Thymus (tissue), 11 donors: Measurements from ENCODE around the gene SAMD4B. TPM values are rescaled to one million over a fixed set of nuclear protein-coding genes. Genes with fewer than 3 reads are reported as not detected.
A peak's percentile ranks its signal among the peaks of the same experiment; 100 is the strongest.
"Not testable (repeated sequence)": the region's sequence is repeated elsewhere in the genome, so short reads cannot be mapped to it uniquely, and the experiment has no call there.

Experiments used
- DNase-seq, 9 donors: peaks; one replicate each; pipeline ENCODE4 v3.0.0-alpha.2; 2013; ENCODE audit warnings: low spot score in 9 of 9, low read depth in 6 of 9, missing footprints in 1 of 9
- H3K27ac ChIP-seq, 2 donors: one replicate each; pipeline ENCODE4 v1.5.1; 2013; ENCODE audit warnings: control low read depth in 1 of 2, low read depth in 1 of 2, low read length in 1 of 2, mild to moderate bottlenecking in 1 of 2, moderate library complexity in 1 of 2
- H3K27me3 ChIP-seq, 2 donors: one replicate each; pipeline ENCODE4 v1.5.1; 2013; ENCODE audit warnings: low read length in 1 of 2; ENCODE audit not compliant: control insufficient read depth in 2 of 2, insufficient read depth in 1 of 2
- H3K36me3 ChIP-seq, 2 donors: one replicate each; pipeline ENCODE4 v1.5.1; 2013; ENCODE audit warnings: low read length in 1 of 2, mild to moderate bottlenecking in 1 of 2, moderate library complexity in 1 of 2; ENCODE audit not compliant: control insufficient read depth in 2 of 2, insufficient read depth in 2 of 2
- H3K4me1 ChIP-seq, 2 donors: one replicate each; pipeline ENCODE4 v1.5.1; 2013; ENCODE audit warnings: low read length in 2 of 2; ENCODE audit not compliant: control insufficient read depth in 2 of 2, insufficient read depth in 2 of 2
- H3K4me3 ChIP-seq, 2 donors: one replicate each; pipeline ENCODE4 v1.5.1; 2013; ENCODE audit warnings: low read length in 2 of 2, control low read depth in 1 of 2, mild to moderate bottlenecking in 1 of 2
- H3K9me3 ChIP-seq, 2 donors: one replicate each; pipeline ENCODE4 v1.5.1; 2013; ENCODE audit warnings: low read length in 1 of 2, mild to moderate bottlenecking in 1 of 2; ENCODE audit not compliant: control insufficient read depth in 2 of 2, insufficient read depth in 1 of 2
- WGBS: extraction: QIAGEN DNeasy Blood & Tissue Kit; methylation state at CpG from one replicate; pipeline ENCODE4 v1.1.7; 2013; 5-methylcytosine and 5-hydroxymethylcytosine counted together
- polyA plus RNA-seq: library from polyadenylated mRNA; stranded (reverse); fragments of 200-250 nt; gene quantifications from one replicate; pipeline ENCODE4 v1.2.3, GENCODE V29; 2013
- total RNA-seq: library from RNA; stranded (reverse); fragments of 120-200 nt; gene quantifications from one replicate; pipeline ENCODE4 v1.2.4, GENCODE V29; 2013
- donor health status: healthy.

The SAMD4B gene
- total and polyA plus RNA-seq, 2 donors = 11.7 to 64.9 TPM

DNA sequence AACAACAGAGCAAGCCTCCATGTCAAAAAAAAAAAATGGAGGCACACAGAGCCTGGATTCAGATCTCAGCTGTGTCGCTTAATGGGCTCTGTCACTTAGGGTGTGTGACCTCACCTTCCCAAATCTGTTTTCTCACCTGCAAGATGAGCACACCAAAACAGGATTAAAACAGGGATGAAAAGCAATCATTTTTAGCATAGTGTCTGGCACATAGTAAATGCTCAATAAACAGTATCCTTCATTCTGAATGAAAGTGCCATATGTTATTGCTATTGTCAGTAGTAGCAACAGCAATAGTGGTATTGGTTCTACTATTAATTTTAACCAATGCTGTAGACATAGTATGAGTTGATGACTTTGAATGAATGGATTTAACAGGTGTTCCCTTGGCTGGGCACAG lies 23.3 kb downstream of the SAMD4B start:
- Histone ChIP-seq H3K9me3 (no peaks in the 10 kb centered on the region), H3K4me1 (no peaks in the 10 kb centered on the region), H3K27me3 (no peaks in the 10 kb centered on the region), H3K4me3 (no peak overlapping the region), H3K27ac (no peak overlapping the region), H3K36me3 (peaks cover 45 to 56% of the 10 kb centered on the region in 2 donors)
- WGBS = 100% methylated on average over 1 of the region's 1 CpG
- DNase-seq = no peak

DNA sequence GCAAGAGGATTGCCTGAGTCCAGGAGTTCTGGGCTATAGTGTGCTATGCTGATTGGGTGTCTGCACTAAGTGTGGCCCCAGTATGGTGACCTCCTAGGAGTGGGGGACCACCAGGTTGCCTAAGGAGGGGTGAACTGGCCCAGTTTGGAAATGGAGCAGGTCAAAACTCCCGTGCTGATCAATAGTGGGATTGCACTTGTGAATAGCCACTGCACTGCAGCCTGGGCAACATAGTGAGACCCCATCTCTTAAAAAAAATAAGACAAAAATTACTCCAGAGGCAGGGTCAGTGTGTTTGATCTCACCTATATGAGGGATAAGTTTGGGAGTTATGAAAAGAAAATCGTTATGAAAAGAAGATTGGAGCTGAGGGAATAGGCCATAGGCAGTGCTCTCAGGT lies 27.0 kb downstream of the SAMD4B start:
- H3K27ac ChIP-seq = no peak overlapping the region
- H3K9me3 ChIP-seq = no peaks in the 10 kb centered on the region
- DNase-seq = no peak
- no peaks in the 10 kb centered on the region for H3K4me1 ChIP-seq
- H3K27me3 ChIP-seq = no peaks in the 10 kb centered on the region
- H3K4me3 ChIP-seq = no peak overlapping the region
- H3K36me3 ChIP-seq = peaks cover 44 to 54% of the 10 kb centered on the region in 2 donors
- WGBS = 95% methylated on average over 2 of the region's 2 CpGs

DNA sequence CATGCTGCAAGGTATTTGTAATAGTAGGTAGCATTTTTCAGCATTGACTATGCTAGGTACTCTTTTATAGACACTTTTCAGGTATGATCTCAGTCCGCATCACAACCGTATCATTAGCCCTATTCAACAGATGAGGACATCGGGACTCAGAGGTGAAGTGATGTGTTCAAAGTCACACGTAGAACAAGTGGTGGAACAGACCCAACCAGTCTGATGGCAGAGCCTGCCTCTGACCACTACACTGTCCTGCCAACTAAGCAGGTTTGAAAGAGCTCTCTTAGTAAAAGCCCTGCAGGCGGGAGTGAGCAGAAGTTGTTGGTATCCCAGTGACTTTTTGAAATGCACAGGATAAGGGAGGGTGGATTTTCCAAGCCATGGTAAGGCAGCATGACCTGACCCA lies 28.5 kb downstream of the SAMD4B start:
- Histone ChIP-seq H3K9me3 (no peaks in the 10 kb centered on the region), H3K27ac (no peak overlapping the region), H3K4me3 (no peak overlapping the region), H3K4me1 (no peaks in the 10 kb centered on the region), H3K36me3 (peaks cover 52 to 62% of the 10 kb centered on the region in 2 donors), H3K27me3 (no peaks in the 10 kb centered on the region)
- 97% methylated on average over 5 of the region's 5 CpGs for WGBS
- DNase-seq = no peak

DNA sequence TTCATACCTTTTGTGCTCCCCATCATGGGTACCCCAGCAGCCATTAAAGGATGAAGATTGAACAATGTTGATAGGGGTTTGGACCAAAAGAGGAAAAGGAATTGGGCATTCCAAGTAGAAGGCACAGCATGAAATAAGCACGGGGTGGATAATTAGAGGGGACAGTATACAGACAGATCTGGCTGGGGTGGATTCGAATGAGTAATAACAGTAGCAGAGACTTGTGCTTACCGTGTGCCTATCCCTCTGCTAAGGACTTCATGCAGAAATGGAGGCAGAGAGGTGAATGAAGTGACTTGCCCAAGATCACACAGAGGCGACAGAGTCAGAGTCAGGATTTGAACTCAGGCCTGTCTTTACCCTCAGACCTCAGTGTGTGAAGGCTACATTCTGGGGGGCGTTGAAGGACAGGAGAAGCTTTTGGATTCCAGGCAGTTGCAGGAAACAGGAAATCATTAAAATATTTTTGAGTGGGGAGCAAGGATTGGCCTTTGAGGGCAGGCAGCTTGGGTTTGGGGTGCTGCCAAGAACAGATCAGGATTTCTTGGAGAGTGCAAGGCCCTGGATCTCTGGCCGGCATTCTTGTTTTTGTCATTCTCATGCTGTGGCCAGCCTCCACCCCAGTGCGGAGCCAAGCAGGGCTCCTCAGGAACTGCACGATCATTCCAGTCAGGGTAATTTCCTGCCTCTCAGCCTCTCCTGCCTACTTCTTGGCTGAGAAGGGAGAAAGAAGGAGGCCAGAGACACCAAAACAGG lies 30.0 kb downstream of the SAMD4B start:
- Histone ChIP-seq H3K4me1 (no peaks in the 10 kb centered on the region), H3K27ac (peak overlapping the region; percentile 45 to 71), H3K9me3 (no peaks in the 10 kb centered on the region), H3K27me3 (no peaks in the 10 kb centered on the region), H3K36me3 (peaks cover 63 to 70% of the 10 kb centered on the region in 2 donors), H3K4me3 (no peak overlapping the region)
- WGBS = 82% methylated on average over 8 of the region's 8 CpGs
- no peak for DNase-seq

DNA sequence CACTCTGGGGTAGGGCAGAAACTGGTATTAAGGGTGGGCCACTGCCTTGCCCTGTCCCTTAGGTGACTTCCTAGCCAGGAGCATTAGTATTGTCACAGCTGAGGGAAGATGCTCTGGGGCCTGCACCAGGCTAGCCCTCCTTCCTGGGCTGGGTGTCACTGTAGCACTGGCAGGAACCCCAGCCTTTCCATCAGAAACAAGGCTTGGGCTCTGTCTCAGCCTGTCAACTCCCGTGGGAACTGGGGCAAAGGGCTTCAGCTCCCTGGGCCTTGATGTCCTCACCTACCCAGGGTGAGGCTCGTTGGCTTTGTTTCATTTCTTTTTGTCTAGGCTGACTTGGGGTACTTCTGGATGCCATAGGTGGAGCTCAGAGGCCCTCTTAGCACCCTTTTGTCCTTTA lies 30.7 kb downstream of the SAMD4B start:
- H3K4me1 ChIP-seq = no peaks in the 10 kb centered on the region
- H3K36me3 ChIP-seq = peaks cover 70 to 75% of the 10 kb centered on the region in 2 donors
- 91% methylated on average over 2 of the region's 2 CpGs for WGBS
- no peak overlapping the region for H3K4me3 ChIP-seq
- no peaks in the 10 kb centered on the region for H3K27me3 ChIP-seq
- H3K27ac ChIP-seq = peak overlapping the region; percentile 45 to 71
- no peak for DNase-seq
- no peaks in the 10 kb centered on the region for H3K9me3 ChIP-seq

DNA sequence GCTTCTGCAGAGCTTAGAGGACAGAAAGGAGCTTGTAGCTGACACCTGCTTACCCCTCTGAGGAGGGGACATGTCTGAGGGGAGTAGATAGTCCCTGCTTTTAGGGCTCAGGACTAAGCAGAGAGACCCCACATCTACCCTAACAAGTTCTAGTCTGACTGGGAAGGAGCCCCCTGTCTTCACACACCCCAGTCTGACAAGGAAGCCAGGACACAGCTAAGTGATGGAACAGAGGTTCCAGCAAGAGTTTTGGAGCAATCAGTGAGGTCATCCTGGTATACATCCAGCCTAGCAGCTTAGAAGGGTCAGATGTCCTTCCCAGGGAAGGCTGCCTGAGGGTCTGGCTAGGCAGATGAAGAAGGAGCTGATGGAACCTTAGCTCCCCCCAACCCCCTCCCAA lies 33.7 kb downstream of the SAMD4B start:
- H3K36me3 ChIP-seq = peaks cover 74 to 83% of the 10 kb centered on the region in 2 donors
- DNase-seq = no peak
- no peak overlapping the region for H3K27ac ChIP-seq
- H3K9me3 ChIP-seq = no peaks in the 10 kb centered on the region
- no peak overlapping the region for H3K4me3 ChIP-seq
- no peaks in the 10 kb centered on the region for H3K4me1 ChIP-seq
- no peaks in the 10 kb centered on the region for H3K27me3 ChIP-seq

DNA sequence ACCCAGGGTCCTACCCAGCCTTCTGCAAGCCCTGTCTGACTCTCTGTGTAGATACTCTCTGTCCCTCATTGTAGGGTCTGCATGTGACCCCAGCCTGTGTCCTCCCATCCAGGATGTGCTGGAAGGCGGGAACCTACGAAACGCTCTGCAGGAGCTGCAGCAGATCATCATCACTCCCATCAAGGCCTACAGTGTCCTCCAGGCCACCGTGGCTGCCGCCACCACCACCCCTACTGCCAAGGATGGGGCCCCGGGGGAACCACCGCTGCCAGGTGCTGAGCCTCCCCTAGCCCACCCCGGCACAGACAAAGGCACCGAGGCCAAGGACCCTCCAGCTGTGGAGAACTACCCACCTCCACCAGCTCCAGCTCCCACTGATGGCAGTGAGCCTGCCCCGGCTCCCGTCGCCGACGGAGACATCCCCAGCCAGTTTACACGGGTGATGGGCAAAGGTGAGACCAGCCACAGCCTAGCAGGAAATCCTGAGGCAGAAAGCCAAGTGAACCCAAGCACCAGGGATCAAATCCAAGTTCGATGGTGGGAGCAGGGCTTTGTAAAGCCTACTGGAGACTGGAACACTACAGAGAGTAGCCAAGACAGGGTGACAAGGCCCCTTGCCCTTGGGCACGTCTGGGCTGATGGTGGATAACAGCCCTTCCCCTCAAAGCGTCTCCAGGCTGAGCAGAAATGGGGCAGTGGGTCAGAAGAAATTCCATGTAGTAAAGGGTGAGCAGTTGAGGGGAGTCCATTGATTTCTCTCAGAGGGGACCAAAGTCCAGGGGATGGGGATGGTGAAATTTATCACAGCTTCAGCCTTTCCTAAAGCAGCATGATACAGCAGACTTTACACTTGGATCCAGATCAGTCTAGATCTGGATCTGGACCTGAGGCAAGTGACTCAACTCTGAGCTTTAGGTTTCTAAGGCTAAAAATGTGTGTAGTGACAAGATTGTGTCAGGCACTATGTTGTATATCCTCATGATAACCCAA lies 35.4 kb downstream of the SAMD4B start:
- Histone ChIP-seq H3K36me3 (peaks cover 78 to 87% of the 10 kb centered on the region in 2 donors), H3K27ac (no peak overlapping the region), H3K4me1 (no peaks in the 10 kb centered on the region), H3K4me3 (no peak overlapping the region), H3K27me3 (no peaks in the 10 kb centered on the region), H3K9me3 (no peaks in the 10 kb centered on the region)
- DNase-seq = no peak
- 96% methylated on average over 18 of the region's 18 CpGs for WGBS

DNA sequence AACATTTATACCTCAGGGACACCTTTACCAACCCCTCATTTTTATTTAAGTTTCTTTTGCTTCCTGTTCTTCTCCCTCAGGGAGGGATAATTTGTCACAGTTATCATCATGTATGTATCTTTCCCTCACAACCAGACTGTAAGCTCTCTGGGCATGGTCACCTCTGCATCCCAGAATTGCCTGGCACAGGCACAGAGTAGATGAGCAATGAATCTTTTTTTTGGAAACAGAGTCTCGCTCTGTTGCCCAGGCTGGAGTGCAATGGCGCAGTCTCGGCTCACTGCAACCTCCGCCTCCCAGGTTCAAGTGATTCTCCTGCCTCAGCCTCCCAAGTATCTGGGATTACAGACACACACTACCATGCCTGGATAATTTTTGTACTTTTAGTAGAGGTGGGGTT lies 37.1 kb downstream of the SAMD4B start:
- H3K27ac ChIP-seq, H3K4me1 ChIP-seq, H3K4me3 ChIP-seq, DNase-seq, H3K27me3 ChIP-seq, H3K9me3 ChIP-seq: not testable (repeated sequence)
- WGBS = 96% methylated on average over 4 of the region's 4 CpGs
- peaks cover 85 to 94% of the 10 kb centered on the region in 2 donors for H3K36me3 ChIP-seq

DNA sequence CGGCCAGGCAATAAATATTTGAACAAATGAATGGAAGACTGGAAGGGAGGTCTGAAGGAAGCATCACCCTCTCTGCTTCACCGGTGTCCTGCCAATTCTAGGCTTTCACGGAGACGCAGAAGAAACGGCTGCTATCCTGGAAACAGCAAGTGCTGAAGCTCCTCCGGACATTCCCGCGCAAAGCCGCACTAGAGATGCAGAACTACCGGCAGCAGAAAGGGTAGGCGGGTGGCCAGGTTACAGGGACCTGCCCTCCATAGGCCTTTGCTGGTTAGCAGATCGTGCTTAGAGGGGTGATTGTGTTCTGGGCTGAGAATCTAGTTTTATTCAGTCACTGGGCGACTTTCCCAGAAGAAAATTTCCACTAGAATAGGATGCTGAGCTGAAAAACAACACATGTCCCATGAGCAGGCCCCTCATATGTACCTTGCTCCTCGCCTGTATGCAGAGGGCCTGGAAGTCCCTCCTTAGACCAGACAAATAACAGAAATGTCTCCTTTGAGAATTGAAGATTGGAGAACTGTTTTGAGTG lies 37.7 kb downstream of the SAMD4B start:
- H3K27ac ChIP-seq = no peak overlapping the region
- WGBS = 98% methylated on average over 14 of the region's 14 CpGs
- H3K36me3 ChIP-seq = peaks cover 87 to 95% of the 10 kb centered on the region in 2 donors
- no peak for DNase-seq
- H3K4me3 ChIP-seq = no peak overlapping the region
- H3K27me3 ChIP-seq = no peaks in the 10 kb centered on the region
- no peaks in the 10 kb centered on the region for H3K9me3 ChIP-seq
- H3K4me1 ChIP-seq = no peaks in the 10 kb centered on the region
